GM12878 (cell line): ENCODE results near the gene FOXK2. TPM values are rescaled to one million over a fixed set of nuclear protein-coding genes. Genes with fewer than 3 reads are reported as not detected.

ENCODE experiments used
- ATAC-seq: fragments of 200-7000 bp; cut with Tn5 transposase; 3 replicates; pipeline ENCODE4 v1.9.1; 2020; ENCODE audit warnings: mild to moderate bottlenecking, moderate library complexity
- BruUV-seq: library from RNA; stranded (reverse); fragments of 400-500 nt; replicated peaks from 2 replicates; lab custom pipeline; 2021; lab: Mats Ljungman, UMichigan
- CTCF ChIA-PET: fragments of 300-600 bp; sonication (Branson Sonifier 250); formaldehyde crosslinking; extraction: SDS; loops from one replicate; lab custom pipeline; 2021; ENCODE audit warnings: inconsistent platforms; lab: Yijun Ruan, JAX
- POLR2A ChIA-PET: fragments of 350-600 bp; formaldehyde crosslinking; extraction: SDS; loops from one replicate; lab custom pipeline; 2021; ENCODE audit warnings: inconsistent platforms; lab: Charles Lee
- RAD21 ChIA-PET: fragments of 300-600 bp; sonication (Branson Sonifier 250); formaldehyde crosslinking; loops from one replicate; lab custom pipeline; 2023; ENCODE audit warnings: antibody characterized with exemption; ENCODE audit not compliant: unreplicated experiment; lab: Charles Lee
- SMC1A ChIA-PET: fragments of 300-600 bp; sonication (Branson Sonifier 250); formaldehyde crosslinking; loops from one replicate; lab custom pipeline; 2023; ENCODE audit not compliant: unreplicated experiment, uncharacterized antibody; lab: Charles Lee
- DNase-seq: peaks from one replicate; pipeline ENCODE4 v3.0.0-alpha.2; 2011; ENCODE audit warnings: low read depth, low spot score
- FAIRE-seq: peaks from 3 replicates; lab custom pipeline; 2011; peaks lifted over from hg19 to GRCh38; lab: Jason Lieb, UNC
- H2AFZ ChIP-seq: 2 replicates; pipeline ENCODE4 v1.6.0; 2011; ENCODE audit warnings: low read depth, low read length, control low read depth; ENCODE audit not compliant: control insufficient read depth
- H3K27ac ChIP-seq: 2 replicates; pipeline ENCODE4 v1.5.1; 2011; ENCODE audit warnings: control low read depth; ENCODE audit not compliant: control insufficient read depth, insufficient read depth
- H3K27me3 ChIP-seq, 2 experiments: replicated peaks in 1 of 2; 2 replicates each; pipeline versions ENCODE4 v1.6.0 to v1.6.1; 2011; ENCODE audit warnings: low read length in 1 of 2; ENCODE audit not compliant: control insufficient read depth in 2 of 2, insufficient read depth in 2 of 2
- H3K36me3 ChIP-seq, 2 experiments: 2 replicates each; pipeline ENCODE4 v1.5.1; 2011; ENCODE audit warnings: low read length in 1 of 2; ENCODE audit not compliant: control insufficient read depth in 2 of 2, insufficient read depth in 2 of 2
- H3K4me1 ChIP-seq: 2 replicates; pipeline ENCODE4 v1.6.1; 2011; ENCODE audit warnings: mild to moderate bottlenecking, low read length, moderate library complexity, mixed read lengths; ENCODE audit not compliant: control insufficient read depth, insufficient read depth
- H3K4me2 ChIP-seq: 2 replicates; pipeline ENCODE4 v1.6.0; 2011; ENCODE audit warnings: control low read depth; ENCODE audit not compliant: control insufficient read depth, insufficient read depth
- H3K4me3 ChIP-seq: fragments of 200-600 bp; sonication (generic); 2 replicates; pipeline ENCODE4 v1.5.1; 2016
- H3K79me2 ChIP-seq: 2 replicates; pipeline ENCODE4 v1.6.0; 2011; ENCODE audit warnings: low read length; ENCODE audit not compliant: control insufficient read depth, insufficient read depth
- H3K9ac ChIP-seq: 2 replicates; pipeline ENCODE4 v1.8.0; 2011; ENCODE audit warnings: low read length, control low read depth, mixed read lengths; ENCODE audit not compliant: control insufficient read depth, insufficient read depth
- H3K9me3 ChIP-seq: replicated peaks from 3 replicates; pipeline ENCODE4 v1.5.1; 2011; ENCODE audit warnings: mild to moderate bottlenecking, low read length; ENCODE audit not compliant: control insufficient read depth, insufficient read depth
- H4K20me1 ChIP-seq: 2 replicates; pipeline ENCODE4 v1.6.0; 2011; ENCODE audit not compliant: control insufficient read depth, insufficient read depth
- CBFB ChIP-seq: IDR thresholded peaks from 2 replicates; pipeline ENCODE4 v1.6.1; 2016; ENCODE audit warnings: antibody characterized with exemption, low read depth
- CHD2 ChIP-seq: IDR thresholded peaks from 2 replicates; pipeline ENCODE4 v1.6.1; 2011; ENCODE audit warnings: low read depth, low read length, improper control_type of control experiment, borderline replicate concordance
- ETV6 ChIP-seq, 2 experiments: fragments of 450-650 bp in 1 of 2; IDR thresholded peaks in 1 of 2; conservative IDR thresholded peaks in 1 of 2; 2 replicates each; pipeline ENCODE4 v1.6.1; 2014; ENCODE audit warnings: antibody characterized with exemption in 1 of 2, borderline replicate concordance in 1 of 2, low read depth in 1 of 2, mild to moderate bottlenecking in 1 of 2, moderate library complexity in 1 of 2
- HDAC6 ChIP-seq: fragments of 200-600 bp; sonication (generic); IDR thresholded peaks from one replicate; pipeline ENCODE4 v1.8.0; 2017; ENCODE audit warnings: antibody characterized with exemption; ENCODE audit not compliant: unreplicated experiment
- KDM1A ChIP-seq: fragments of 200-600 bp; sonication (generic); IDR thresholded peaks from 2 replicates; pipeline ENCODE4 v1.6.1; 2016; ENCODE audit warnings: borderline replicate concordance
- MEF2A ChIP-seq: IDR thresholded peaks from 2 replicates; pipeline ENCODE4 v1.6.1; 2011; ENCODE audit warnings: low read depth, mild to moderate bottlenecking, low read length, moderate library complexity; ENCODE audit not compliant: insufficient read depth
- MTA3 ChIP-seq: IDR thresholded peaks from 2 replicates; pipeline ENCODE4 v1.6.1; 2012; ENCODE audit warnings: low read length, inconsistent platforms, borderline replicate concordance
- PAX8 ChIP-seq: fragments of 450-650 bp; IDR thresholded peaks from 2 replicates; pipeline ENCODE4 v1.6.1; 2017; ENCODE audit warnings: mild to moderate bottlenecking, moderate library complexity
- POLR2AphosphoS5 ChIP-seq: IDR thresholded peaks from 2 replicates; pipeline ENCODE4 v1.6.1; 2011; ENCODE audit warnings: mild to moderate bottlenecking, low read length, inconsistent platforms
- WGBS: methylation state at CpG from one replicate; pipeline ENCODE4 v1.1.6; 2016; ENCODE audit warnings: low lambda C conversion rate; ENCODE audit not compliant: insufficient replicate concordance, insufficient coverage; ENCODE audit errors: missing lambda C conversion rate; 5-methylcytosine and 5-hydroxymethylcytosine counted together
- in situ Hi-C: fragments of 300-500 bp; cut with MboI; formaldehyde crosslinking; loops from 9 replicates; pipeline ENCODE4 v1.14.3; 2018; ENCODE audit warnings: mixed read lengths
- intact Hi-C: fragments of 100-400 bp; cut with micrococcal nuclease; formaldehyde crosslinking; loops from one replicate; pipeline ENCODE4 v1.14.2; 2022; ENCODE audit not compliant: unreplicated experiment
- polyA plus RNA-seq, 11 experiments: library from polyadenylated mRNA; depleted of rRNA in 4 of 11; unstranded in 6 of 11; stranded (reverse) in 5 of 11; fragments of >200 nt; fragmentation: Nextera tagmentation in 4 of 11; fragmentation: Illumina TruSeq in 1 of 11; extraction: Ambion mirVana in 4 of 11; extraction: Trizol in 1 of 11; gene quantifications; 1 replicate in 1 of 11; 2 replicates in 10 of 11; pipeline versions ENCODE4 v1.2.1 to v1.2.3, GENCODE V29; 2011 to 2016; ENCODE audit warnings: inconsistent platforms in 2 of 11, missing spikeins in 2 of 11, low read depth in 1 of 11
- total RNA-seq, 4 experiments: library from RNA; depleted of rRNA in 3 of 4; stranded (reverse); fragments of >200 nt in 3 of 4; fragmentation: Illumina TruSeq in 1 of 4; extraction: Trizol in 1 of 4; gene quantifications; 2 replicates each; pipeline versions ENCODE4 v1.2.1 to v1.2.3, GENCODE V29; 2013 to 2021
- TF ChIP-seq, protein P1 (sequence below): fragments of 450-650 bp; conservative IDR thresholded peaks from 2 replicates; pipeline ENCODE4 v1.6.1; 2017; ENCODE audit warnings: mild to moderate bottlenecking, moderate library complexity

The FOXK2 gene
- total and polyA plus RNA-seq, 10 of the 15 experiments (the other 5 are each of a cell fraction or from before 2014, with no cell fraction given) = 2.4 to 56.8 (median 34.4) TPM

DNA sequence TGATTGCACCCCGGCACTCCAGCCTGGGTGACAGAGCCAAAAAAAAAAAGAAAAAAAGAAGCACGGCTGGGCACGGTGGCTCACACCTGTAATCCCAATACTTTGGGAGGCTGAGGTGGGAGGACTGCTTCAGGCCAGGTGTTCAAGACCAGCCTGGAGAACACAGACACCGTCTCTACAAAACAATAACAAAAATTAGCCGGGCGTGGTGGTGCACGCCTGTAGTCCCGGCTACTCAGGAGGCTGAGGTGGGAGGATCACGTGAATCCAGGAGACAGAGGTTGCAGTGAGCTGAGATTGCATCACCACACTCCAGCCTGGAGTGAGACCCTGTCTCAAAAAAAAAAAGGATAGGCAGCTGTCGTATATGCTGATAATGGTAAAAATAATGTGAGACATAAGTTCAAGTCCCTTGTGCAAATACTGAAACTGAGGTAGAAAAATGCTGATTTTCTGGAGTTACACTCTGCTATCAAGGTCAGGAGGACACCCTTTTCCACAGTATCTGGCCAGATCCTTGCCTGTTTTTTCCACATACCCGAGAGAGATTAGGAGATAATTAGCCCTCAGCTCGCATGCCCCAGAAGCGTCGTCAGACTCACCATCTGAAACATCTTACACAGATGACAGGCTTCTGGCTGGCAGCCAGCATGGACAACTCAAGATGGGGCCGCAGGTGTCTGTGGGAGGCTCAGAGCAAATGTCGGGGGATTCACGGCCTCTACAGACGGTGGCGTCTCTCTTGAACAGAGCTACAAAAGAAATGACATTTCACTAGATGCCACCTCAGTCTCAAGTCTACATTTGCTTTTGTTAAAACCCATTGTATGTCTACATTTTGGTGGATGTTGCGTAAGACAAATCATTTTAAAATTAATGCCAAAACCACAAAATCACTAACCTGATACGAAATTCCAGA, 91.9 kb downstream of the FOXK2 start:
- Histone ChIP-seq H3K4me2 (no peak overlapping the region), H2AFZ (no peak overlapping the region), H3K4me3 (no peak overlapping the region), H4K20me1 (no peaks in the 10 kb centered on the region), H3K27me3 (no peaks in the 10 kb centered on the region), H3K36me3 (peaks cover 0 to 8% of the 10 kb centered on the region in 2 experiments; a peak in 3 of 4 replicates), H3K27ac (no peak overlapping the region), H3K79me2 (no peaks in the 10 kb centered on the region), H3K4me1 (no peaks in the 10 kb centered on the region), H3K9me3 (no peaks in the 10 kb centered on the region), H3K9ac (no peak overlapping the region)
- in situ Hi-C loops = no loop called here
- FAIRE-seq (no peak), ATAC-seq (no peak), DNase-seq (no peak)
- ChIA-PET CTCF (no interaction called here), SMC1A (interaction anchor here (0.6 kb wide), 1 partner anchor 250 kb away, joined by 3 read pairs; no protein-coding TSS in a partner anchor), RAD21 (no interaction called here), POLR2A (interaction anchor here (0.6 kb wide), 1 partner anchor 62 kb away, joined by 3 read pairs; no protein-coding TSS in a partner anchor)
- intact Hi-C loops = no loop called here
- no TSS peak for BruUV-seq
- TF ChIP-seq PAX8 (no peak), CBFB (no peak), POLR2AphosphoS5 (no peak), KDM1A (no peak), ETV6 (conservative IDR thresholded peaks at IDR 0.05 in 1 of 2, IDR thresholded peaks at IDR 0.05 in 1 of 2; ENCODE audit: borderline replicate concordance in 1 of 2, low read depth in 1 of 2) (no peak), MEF2A (no peak), HDAC6 (no peak), CHD2 (no peak), MTA3 (no peak)
- TF ChIP-seq, protein P1, sequence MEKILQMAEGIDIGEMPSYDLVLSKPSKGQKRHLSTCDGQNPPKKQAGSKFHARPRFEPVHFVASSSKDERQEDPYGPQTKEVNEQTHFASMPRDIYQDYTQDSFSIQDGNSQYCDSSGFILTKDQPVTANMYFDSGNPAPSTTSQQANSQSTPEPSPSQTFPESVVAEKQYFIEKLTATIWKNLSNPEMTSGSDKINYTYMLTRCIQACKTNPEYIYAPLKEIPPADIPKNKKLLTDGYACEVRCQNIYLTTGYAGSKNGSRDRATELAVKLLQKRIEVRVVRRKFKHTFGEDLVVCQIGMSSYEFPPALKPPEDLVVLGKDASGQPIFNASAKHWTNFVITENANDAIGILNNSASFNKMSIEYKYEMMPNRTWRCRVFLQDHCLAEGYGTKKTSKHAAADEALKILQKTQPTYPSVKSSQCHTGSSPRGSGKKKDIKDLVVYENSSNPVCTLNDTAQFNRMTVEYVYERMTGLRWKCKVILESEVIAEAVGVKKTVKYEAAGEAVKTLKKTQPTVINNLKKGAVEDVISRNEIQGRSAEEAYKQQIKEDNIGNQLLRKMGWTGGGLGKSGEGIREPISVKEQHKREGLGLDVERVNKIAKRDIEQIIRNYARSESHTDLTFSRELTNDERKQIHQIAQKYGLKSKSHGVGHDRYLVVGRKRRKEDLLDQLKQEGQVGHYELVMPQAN = no peak
- WGBS = 95% methylated on average over 21 of the region's 21 CpGs
